Caco-2 (cell line): ENCODE data around the gene RNF2. TPM values are rescaled to one million over a fixed set of nuclear protein-coding genes. Genes with fewer than 3 reads are reported as not detected.

Experiments used
- BruUV-seq: library from RNA; stranded (reverse); fragments of 400-500 nt; replicated peaks from 2 replicates; lab custom pipeline; 2021; lab: Mats Ljungman, UMichigan
- CTCF ChIA-PET: fragments of 300-600 bp; sonication (Branson Sonifier 250); formaldehyde crosslinking; loops from one replicate; lab custom pipeline; 2022; ENCODE audit warnings: antibody characterized with exemption; lab: Charles Lee
- POLR2A ChIA-PET: fragments of 300-600 bp; sonication (Branson Sonifier 250); formaldehyde crosslinking; loops from one replicate; lab custom pipeline; 2022; ENCODE audit warnings: antibody characterized with exemption; lab: Charles Lee
- DNase-seq, 2 experiments: peaks; one replicate each; pipeline versions ENCODE4 v3.0.0 to v3.0.0-alpha.2; 2020 to 2022
- H3K27me3 ChIP-seq: replicated peaks from 2 replicates; pipeline ENCODE4 v1.6.0; 2011; ENCODE audit warnings: low read length; ENCODE audit not compliant: control insufficient read depth, insufficient read depth
- H3K36me3 ChIP-seq: 2 replicates; pipeline ENCODE4 v1.5.1; 2011; ENCODE audit warnings: low read length; ENCODE audit not compliant: control insufficient read depth, insufficient read depth
- H3K4me1 ChIP-seq: fragments of 250-450 bp; sonication (Bioruptor Pico); 2 replicates; pipeline ENCODE4 v1.5.1; 2020; ENCODE audit warnings: mild to moderate bottlenecking
- H3K4me3 ChIP-seq: 2 replicates; pipeline ENCODE4 v1.5.1; 2011; ENCODE audit warnings: low read depth, mild to moderate bottlenecking, control low read depth, low read length
- H3K9me3 ChIP-seq: fragments of 250-450 bp; sonication (Bioruptor Pico); 2 replicates; pipeline ENCODE4 v1.5.1; 2020; ENCODE audit warnings: mild to moderate bottlenecking, moderate library complexity
- H3K27ac Mint-ChIP-seq: one replicate; pipeline ENCODE4 v1.8.0; 2022; ENCODE audit warnings: mixed read lengths; ENCODE audit not compliant: unreplicated experiment
- H3K27me3 Mint-ChIP-seq: one replicate; pipeline ENCODE4 v1.8.0; 2022; ENCODE audit warnings: mixed read lengths; ENCODE audit not compliant: insufficient read depth, unreplicated experiment
- H3K36me3 Mint-ChIP-seq: one replicate; pipeline ENCODE4 v1.8.0; 2022; ENCODE audit warnings: mild to moderate bottlenecking, mixed read lengths; ENCODE audit not compliant: insufficient read depth, unreplicated experiment
- H3K4me1 Mint-ChIP-seq: one replicate; pipeline ENCODE4 v1.8.0; 2022; ENCODE audit warnings: low read depth, mixed read lengths; ENCODE audit not compliant: unreplicated experiment
- H3K4me3 Mint-ChIP-seq: one replicate; pipeline ENCODE4 v1.8.0; 2022; ENCODE audit warnings: mild to moderate bottlenecking, moderate library complexity, mixed read lengths; ENCODE audit not compliant: unreplicated experiment
- H3K9me3 Mint-ChIP-seq: one replicate; pipeline ENCODE4 v1.8.0; 2022; ENCODE audit warnings: mixed read lengths; ENCODE audit not compliant: unreplicated experiment
- CTCF ChIP-seq, 2 experiments: fragments of 200-600 bp in 1 of 2; IDR thresholded peaks; 1 replicate in 1 of 2; 2 replicates in 1 of 2; pipeline versions ENCODE4 v1.5.1 to v1.8.0; 2011 to 2022; ENCODE audit warnings: antibody characterized with exemption in 1 of 2, control low read depth in 1 of 2, inconsistent platforms in 1 of 2, low read depth in 1 of 2, low read length in 1 of 2, mild to moderate bottlenecking in 1 of 2, moderate library complexity in 1 of 2; ENCODE audit not compliant: insufficient read depth in 1 of 2, severe bottlenecking in 1 of 2, unreplicated experiment in 1 of 2
- intact Hi-C: fragments of 100-400 bp; cut with micrococcal nuclease; formaldehyde crosslinking; loops from one replicate; pipeline ENCODE4 v1.10.0; 2022; ENCODE audit not compliant: unreplicated experiment
- total RNA-seq: library from RNA; stranded (reverse); gene quantifications from 2 replicates; pipeline ENCODE4 v1.2.3, GENCODE V29; 2022

Gene RNF2
- total RNA-seq, 1 experiment from 2014 or later = 31.7 TPM

DNA sequence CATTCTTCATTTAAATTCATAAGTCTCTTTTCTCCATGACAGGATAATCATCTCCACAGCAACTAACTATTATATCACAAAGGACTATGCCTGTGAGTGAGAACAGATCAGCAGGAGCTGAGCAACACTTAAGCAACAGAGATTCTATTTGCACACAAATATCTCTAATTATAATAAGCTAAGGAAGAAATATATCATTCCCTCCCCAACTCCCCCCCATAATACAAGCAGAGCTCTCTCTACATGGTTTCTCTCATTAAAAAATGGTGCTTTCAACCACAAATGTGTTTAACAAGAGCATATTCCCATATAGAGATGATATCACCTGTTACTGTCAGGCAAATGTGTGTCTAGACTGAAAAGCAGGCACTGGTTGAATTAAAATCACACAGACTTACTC is 36.5 kb upstream of the RNF2 start:
- no TSS peak for BruUV-seq
- no peak for TF ChIP-seq CTCF (IDR thresholded peaks at IDR 0.05; ENCODE audit: insufficient read depth in 1 of 2, low read depth in 1 of 2, low read length in 1 of 2, severe bottlenecking in 1 of 2, unreplicated experiment in 1 of 2)
- intact Hi-C loops = no loop called here
- ChIA-PET POLR2A (no interaction called here), CTCF (no interaction called here)
- H3K36me3 Mint-ChIP-seq = no peaks in the 10 kb centered on the region
- no peaks in the 10 kb centered on the region for H3K9me3 Mint-ChIP-seq
- no peaks in the 10 kb centered on the region for H3K36me3 ChIP-seq
- no peaks in the 10 kb centered on the region for H3K4me1 ChIP-seq
- H3K4me3 ChIP-seq = no peak overlapping the region
- H3K27me3 Mint-ChIP-seq = no peaks in the 10 kb centered on the region
- peaks cover 12% of the 10 kb centered on the region for H3K4me1 Mint-ChIP-seq
- no peaks in the 10 kb centered on the region for H3K27me3 ChIP-seq
- no peak overlapping the region for H3K27ac Mint-ChIP-seq
- no peak overlapping the region for H3K4me3 Mint-ChIP-seq
- no peak for DNase-seq
- no peaks in the 10 kb centered on the region for H3K9me3 ChIP-seq

GRCh38 chr1:185010361-185010760 is 35.0 kb upstream of the RNF2 start:
- Histone ChIP-seq H3K4me3 (no peak overlapping the region), H3K4me1 (peaks cover 3% of the 10 kb centered on the region; the same call in 1 of the 2 replicates), H3K27me3 (no peaks in the 10 kb centered on the region), H3K36me3 (no peaks in the 10 kb centered on the region), H3K9me3 (no peaks in the 10 kb centered on the region)
- Mint-ChIP-seq H3K27ac (no peak overlapping the region), H3K9me3 (no peaks in the 10 kb centered on the region), H3K4me3 (no peak overlapping the region), H3K4me1 (peaks cover 17% of the 10 kb centered on the region), H3K36me3 (no peaks in the 10 kb centered on the region), H3K27me3 (no peaks in the 10 kb centered on the region)
- POLR2A ChIA-PET = no interaction called here
- no TSS peak for BruUV-seq
- CTCF ChIA-PET = no interaction called here
- intact Hi-C loops = no loop called here
- no peak for DNase-seq
- TF ChIP-seq CTCF (IDR thresholded peaks at IDR 0.05; ENCODE audit: insufficient read depth in 1 of 2, low read depth in 1 of 2, low read length in 1 of 2, severe bottlenecking in 1 of 2, unreplicated experiment in 1 of 2) = no peak

DNA sequence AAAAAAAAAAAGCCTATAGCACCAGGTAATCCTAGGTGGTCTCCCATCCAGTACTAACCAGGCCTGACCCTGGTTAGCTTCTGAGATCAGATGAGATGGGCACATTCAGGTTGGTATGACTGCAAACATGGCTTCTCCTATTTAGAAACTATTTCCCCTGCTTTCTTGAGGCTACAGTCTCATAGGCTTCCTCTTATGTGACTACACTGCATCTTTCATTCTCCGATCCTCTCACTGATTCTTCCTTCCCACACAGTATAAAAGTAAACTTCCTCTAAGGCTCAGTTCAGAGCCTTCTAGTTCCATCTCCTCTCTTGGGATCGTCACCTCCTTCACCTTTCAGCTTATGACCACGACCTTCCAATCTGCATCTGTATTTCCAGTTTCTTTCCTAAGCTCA is 30.4 kb upstream of the RNF2 start:
- intact Hi-C loops = no loop called here
- no TSS peak for BruUV-seq
- TF ChIP-seq CTCF (IDR thresholded peaks at IDR 0.05; ENCODE audit: insufficient read depth in 1 of 2, low read depth in 1 of 2, low read length in 1 of 2, severe bottlenecking in 1 of 2, unreplicated experiment in 1 of 2) = no peak
- DNase-seq = no peak
- Mint-ChIP-seq H3K27ac (no peak overlapping the region), H3K27me3 (no peaks in the 10 kb centered on the region), H3K9me3 (no peaks in the 10 kb centered on the region), H3K4me3 (no peak overlapping the region), H3K4me1 (peaks cover 31% of the 10 kb centered on the region), H3K36me3 (no peaks in the 10 kb centered on the region)
- Histone ChIP-seq H3K36me3 (no peaks in the 10 kb centered on the region), H3K9me3 (no peaks in the 10 kb centered on the region), H3K4me1 (peaks cover 21% of the 10 kb centered on the region; the same call in 1 of the 2 replicates), H3K4me3 (no peak overlapping the region), H3K27me3 (no peaks in the 10 kb centered on the region)
- POLR2A ChIA-PET = no interaction called here
- CTCF ChIA-PET = interaction anchor here (1.1 kb wide), 1 partner anchor 209 kb away, joined by 3 read pairs; no protein-coding TSS in a partner anchor
